GM12872 (cell line): ENCODE measurements around the gene NID2.

ENCODE experiments used
- CTCF ChIP-seq: IDR thresholded peaks from 3 replicates; pipeline ENCODE4 v1.5.1; 2011; ENCODE audit warnings: low read depth, mild to moderate bottlenecking, low read length, moderate library complexity; ENCODE audit not compliant: insufficient read depth

NID2 gene

GRCh38 chr14:51981218-51981854 lies 87.5 kb downstream of the NID2 start:
- TF ChIP-seq CTCF = no peak

GRCh38 chr14:51979088-51979709 lies 89.7 kb downstream of the NID2 start:
- TF ChIP-seq CTCF = peak; percentile 88

GRCh38 chr14:51978681-51979085 lies 90.2 kb downstream of the NID2 start:
- TF ChIP-seq CTCF = no peak

- TF ChIP-seq CTCF = no peak
These were observed 91.8 kb downstream of the NID2 start for GRCh38 chr14:51977075-51977474.

- no peak for TF ChIP-seq CTCF
These were observed 96.3 kb downstream of the NID2 start for GRCh38 chr14:51972566-51972965.

GRCh38 chr14:51969852-51970540 lies 98.9 kb downstream of the NID2 start:
- no peak for TF ChIP-seq CTCF

- no peak for TF ChIP-seq CTCF
These were observed 101.3 kb downstream of the NID2 start for GRCh38 chr14:51967521-51967920.
